Caki2 (cell line): Measurements from ENCODE around the gene MMP20. TPM values are rescaled to one million over a fixed set of nuclear protein-coding genes. Genes with fewer than 3 reads are reported as not detected.
A peak's percentile ranks its signal among the peaks of the same experiment; 100 is the strongest.

Source experiments
- DNase-seq: peaks from one replicate; pipeline ENCODE4 v3.0.0-alpha.2; 2015; ENCODE audit warnings: low read depth
- in situ Hi-C: cut with HindIII; loops from 2 replicates; pipeline ENCODE4 v1.10.0; 2016; ENCODE audit warnings: low sequenced_read_pairs, low pct_unique_long_range_greater_than_20kb, mixed read lengths
- total RNA-seq: library from RNA; depleted of rRNA; stranded (reverse); fragments of >200 nt; shearing (Covaris generic); gene quantifications from 2 replicates; pipeline ENCODE4 v1.2.3, GENCODE V29; 2014; ENCODE audit warnings: low replicate concordance

MMP20 gene
- total RNA-seq, 1 experiment from 2014 or later = not detected

- in situ Hi-C loops = no loop called here
- no peak for DNase-seq
Observed at GRCh38 chr11:102604011-102604410, 21.1 kb downstream of the MMP20 start.

GRCh38 chr11:102603576-102603975, 21.6 kb downstream of the MMP20 start:
- in situ Hi-C loops = no loop called here

DNA sequence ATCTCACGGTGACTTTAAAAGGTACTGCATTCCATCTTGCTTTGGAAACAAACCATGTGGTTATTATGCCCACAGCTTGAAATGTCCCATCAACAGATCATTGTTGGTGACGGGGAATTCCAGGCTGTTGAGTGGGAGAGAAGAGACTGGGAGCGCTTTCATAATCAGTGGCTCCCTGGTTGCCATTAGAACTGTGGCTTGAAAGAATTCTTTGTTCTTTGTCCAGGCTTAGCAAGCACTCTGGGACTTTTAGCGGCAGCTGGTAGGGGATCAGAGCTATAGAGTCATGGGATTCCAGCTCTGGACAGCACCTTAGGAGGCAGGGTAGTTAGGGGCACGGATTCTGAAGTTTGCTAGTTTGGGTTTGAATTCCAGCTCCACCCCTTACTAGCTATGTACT, 22.0 kb downstream of the MMP20 start:
- DNase-seq = peak; percentile 66
- in situ Hi-C loops = no loop called here

More at GRCh38 chr11:102603576-102603975, 21.6 kb downstream of the MMP20 start:
- no peak for DNase-seq

- DNase-seq = peak; percentile 62
Observed at GRCh38 chr11:102600666-102601065, 24.5 kb downstream of the MMP20 start.

DNA sequence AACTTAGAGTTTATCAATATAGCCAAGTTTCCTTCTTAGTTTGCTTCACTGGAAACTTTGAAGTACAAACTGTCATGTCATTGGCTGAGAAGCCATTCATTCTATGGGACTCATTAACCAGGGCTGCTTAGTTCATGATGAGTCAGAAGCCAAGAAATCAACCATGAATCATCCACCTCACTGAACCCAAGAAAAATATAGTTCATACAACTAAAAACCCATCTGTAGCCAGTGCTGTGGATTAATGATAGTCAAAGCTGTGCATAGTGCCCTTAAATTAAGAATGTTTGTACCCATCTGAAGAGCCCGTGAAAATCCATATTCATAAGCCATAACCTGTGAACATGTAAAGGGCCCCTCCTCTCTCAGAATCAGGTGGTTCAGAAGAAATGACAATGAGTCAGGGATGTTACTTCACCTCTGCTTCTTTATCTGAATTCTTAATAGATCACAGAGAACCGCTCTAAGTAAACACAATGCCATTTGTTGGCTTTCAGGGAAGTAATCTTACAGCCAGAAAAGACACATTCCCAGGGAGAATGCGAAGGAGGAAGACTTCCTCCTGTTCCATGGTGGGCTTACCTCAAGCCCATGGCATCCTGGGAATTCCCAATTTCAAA, 25.4 kb downstream of the MMP20 start:
- DNase-seq = peak; percentile 97
- in situ Hi-C loops = no loop called here

More at GRCh38 chr11:102600666-102601065, 24.5 kb downstream of the MMP20 start:
- in situ Hi-C loops = no loop called here

- no peak for DNase-seq
- in situ Hi-C loops = no loop called here
Observed at GRCh38 chr11:102598272-102598671, 26.9 kb downstream of the MMP20 start.

- DNase-seq = no peak
- in situ Hi-C loops = no loop called here
Observed at GRCh38 chr11:102596578-102596977, 28.6 kb downstream of the MMP20 start.

DNA sequence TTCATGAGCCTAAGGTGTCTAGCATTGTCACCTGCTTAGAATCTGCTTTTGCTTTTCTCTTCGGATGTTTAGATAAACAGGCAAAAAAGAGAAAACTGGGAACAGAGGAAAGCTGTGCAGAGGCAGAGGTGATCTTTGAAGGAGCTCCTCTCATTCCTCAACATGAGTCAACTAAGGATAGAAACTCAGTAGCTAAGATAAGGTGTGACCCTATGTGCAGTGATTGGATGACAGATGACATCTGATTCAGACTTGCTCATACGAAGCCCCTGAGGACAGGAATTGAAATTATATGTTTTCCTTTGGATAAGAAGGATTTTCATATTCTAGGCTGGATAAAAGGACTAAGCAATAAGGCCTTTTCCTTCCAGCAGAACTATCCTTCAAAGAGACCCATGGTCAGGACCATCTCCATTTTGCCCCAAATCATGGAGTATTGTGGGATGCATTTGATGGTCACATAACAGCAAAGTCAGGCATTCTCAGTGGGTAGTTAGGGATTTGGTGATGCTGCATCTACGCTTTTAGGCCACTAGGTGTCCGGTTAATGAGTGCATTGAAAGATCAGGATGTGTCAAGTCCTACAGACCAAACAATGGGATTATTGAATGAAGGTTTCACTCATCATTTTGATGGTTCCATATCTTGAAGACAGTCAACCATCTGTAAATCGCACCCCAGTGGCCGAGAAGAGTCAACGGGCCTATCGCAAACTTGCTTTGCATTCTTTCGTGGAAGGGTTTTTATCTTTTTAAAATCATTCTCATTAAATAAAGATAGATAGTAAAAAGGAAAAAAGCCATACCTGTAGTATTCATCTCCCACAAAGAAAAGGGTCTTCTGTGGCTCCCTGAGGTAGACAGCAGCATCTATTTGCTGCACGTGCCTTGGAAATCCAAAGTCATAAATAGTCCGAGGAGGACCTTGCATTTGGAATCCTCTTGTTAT, 32.2 kb downstream of the MMP20 start:
- in situ Hi-C loops = no loop called here
- peak; percentile 50 for DNase-seq

DNA sequence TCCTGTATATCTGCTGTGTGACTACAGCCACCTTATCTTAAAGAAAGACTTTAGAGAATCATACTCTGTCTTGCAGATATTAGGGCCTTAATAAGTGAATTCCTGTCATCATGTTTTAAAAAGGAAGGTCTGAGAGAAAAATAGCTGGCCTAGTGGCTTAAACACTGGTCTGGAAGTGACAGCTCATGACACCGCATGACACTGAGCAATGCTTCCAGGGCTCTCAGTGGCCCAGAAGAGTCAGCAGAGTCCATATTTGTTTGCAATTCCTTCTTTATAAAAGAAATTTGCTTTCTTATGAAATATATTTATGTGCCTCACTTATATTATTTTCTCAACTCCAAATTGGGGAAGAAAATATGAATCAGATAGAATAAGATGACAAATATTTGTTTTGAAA, 33.0 kb downstream of the MMP20 start:
- no peak for DNase-seq
- in situ Hi-C loops = no loop called here

DNA sequence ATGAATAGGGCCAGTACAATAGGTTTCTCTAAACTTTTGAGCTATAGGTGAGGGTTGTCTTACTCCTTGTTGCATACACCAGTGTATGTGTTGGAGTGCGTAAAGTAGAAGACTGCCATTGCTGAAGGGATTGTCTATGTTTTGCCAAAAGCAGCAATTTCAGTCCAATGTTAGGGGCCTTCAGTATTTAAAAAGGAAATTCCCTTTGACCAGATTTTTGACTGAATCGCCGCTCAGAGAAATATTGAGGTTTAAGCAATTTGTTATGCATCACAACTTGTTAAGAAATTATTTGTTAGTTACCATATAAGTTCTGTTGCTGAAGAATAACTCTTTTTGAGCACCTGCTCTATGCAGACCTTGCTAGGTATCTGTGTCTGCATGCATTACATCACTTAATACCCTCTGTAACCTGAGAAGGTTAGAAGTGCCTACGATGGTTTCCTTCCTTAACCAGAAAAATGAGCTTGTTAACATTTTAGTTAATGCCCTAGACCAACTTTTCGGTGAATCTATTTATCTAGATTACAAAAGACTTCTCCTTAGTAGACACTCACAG, 33.9 kb downstream of the MMP20 start:
- in situ Hi-C loops = no loop called here
- DNase-seq = no peak

DNA sequence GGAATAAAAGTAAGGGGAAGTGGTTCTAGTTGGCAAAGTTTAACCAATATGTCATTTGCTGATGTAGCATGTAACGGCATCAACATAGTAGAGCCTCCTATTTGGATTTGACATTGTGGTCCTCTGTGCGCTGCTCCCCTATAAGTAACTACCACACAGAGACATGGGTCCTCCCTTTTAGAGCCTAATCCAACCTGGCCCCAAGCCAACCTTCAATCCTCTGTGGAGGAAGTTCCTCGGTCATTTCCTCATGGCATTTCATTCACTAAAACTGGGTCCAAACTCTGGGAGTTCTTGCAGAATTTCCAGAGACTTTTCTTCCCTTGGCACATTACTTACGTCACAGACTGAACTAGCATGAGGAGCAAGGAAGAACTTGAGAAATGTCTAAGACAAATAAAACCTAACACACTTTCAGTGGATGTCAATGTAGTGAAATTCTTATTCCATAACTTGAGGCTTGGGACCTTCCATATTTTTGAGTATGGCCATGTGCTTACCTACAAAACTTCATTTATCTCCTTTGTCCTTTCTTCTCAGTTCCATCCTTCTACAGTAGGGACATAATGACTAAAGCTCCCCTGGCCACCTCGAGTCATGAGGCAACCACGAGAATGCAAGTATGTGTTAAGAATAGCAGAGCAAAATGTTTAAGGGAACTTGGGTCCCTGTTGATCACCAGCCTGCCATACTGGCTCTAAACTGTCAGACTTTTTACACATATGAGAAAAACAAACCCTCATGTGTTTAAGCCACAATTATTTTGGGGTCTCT, 34.7 kb downstream of the MMP20 start:
- in situ Hi-C loops = no loop called here
- no peak for DNase-seq

GRCh38 chr11:102589047-102589459, 36.1 kb downstream of the MMP20 start:
- no peak for DNase-seq
- in situ Hi-C loops = no loop called here

DNA sequence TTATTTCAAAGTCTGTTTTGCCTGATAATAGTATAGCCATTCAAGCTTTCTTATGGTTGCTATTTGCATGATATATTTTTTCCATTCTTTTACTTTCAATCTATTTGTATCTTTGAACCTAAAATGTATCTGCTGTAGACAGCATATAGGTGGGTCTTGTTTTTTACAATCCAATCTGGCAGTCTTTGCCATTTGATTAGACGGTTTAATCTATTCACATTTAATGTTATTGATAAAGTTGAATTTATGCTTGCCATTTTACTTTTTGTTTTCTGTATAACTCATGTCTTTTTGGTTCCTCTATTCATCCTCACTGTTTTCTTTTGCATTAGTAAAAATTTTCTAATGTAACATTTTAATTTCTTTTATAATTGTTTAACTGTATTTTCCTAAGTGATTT, 37.4 kb downstream of the MMP20 start:
- DNase-seq = no peak
- in situ Hi-C loops = no loop called here

GRCh38 chr11:102583141-102583873, 41.8 kb downstream of the MMP20 start:
- in situ Hi-C loops = no loop called here
- no peak for DNase-seq

GRCh38 chr11:102582140-102582539, 43.0 kb downstream of the MMP20 start:
- in situ Hi-C loops = no loop called here
- no peak for DNase-seq

DNA sequence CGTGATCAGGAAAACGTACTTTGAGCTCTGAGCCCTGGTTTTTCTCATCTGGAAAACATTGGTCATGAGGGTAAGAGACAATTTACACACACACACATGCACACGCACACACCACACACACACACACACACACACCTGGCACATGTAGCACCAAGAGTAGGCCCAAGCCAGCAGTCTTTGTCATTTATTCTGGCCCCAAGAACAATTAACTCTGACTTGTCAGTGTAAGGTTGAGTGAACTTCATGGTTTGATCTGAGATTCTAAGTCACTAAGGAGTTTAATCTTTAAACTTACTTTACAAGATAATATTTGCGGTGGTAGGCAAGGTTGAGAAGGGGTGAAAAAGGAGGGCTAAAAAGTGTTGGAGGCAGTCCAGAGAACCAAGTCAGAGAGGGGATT, 44.1 kb downstream of the MMP20 start:
- peak; percentile 81 for DNase-seq

GRCh38 chr11:102580185-102580951, 44.8 kb downstream of the MMP20 start:
- peak; percentile 61 for DNase-seq

More for the DNA sequence above, 44.1 kb downstream of the MMP20 start:
- in situ Hi-C loops = no loop called here

More at GRCh38 chr11:102580185-102580951, 44.8 kb downstream of the MMP20 start:
- in situ Hi-C loops = no loop called here
